DOHH2 (cell line): ENCODE data around the gene FAT3.

Source experiments
- EZH2phosphoT487 ChIP-seq: fragments of 200-600 bp; sonication (generic); IDR thresholded peaks from 2 replicates; pipeline ENCODE4 v1.6.1; 2017; ENCODE audit warnings: borderline replicate concordance, mild to moderate bottlenecking, antibody characterized with exemption, low read length, moderate library complexity, mixed read lengths
- TF ChIP-seq, protein P1 (sequence below): fragments of 200-600 bp; sonication (generic); IDR thresholded peaks from one replicate; pipeline ENCODE4 v1.5.1; 2014; ENCODE audit warnings: antibody characterized with exemption, mild to moderate bottlenecking, low read depth, low read length; ENCODE audit not compliant: poor library complexity, severe bottlenecking

DNA sequence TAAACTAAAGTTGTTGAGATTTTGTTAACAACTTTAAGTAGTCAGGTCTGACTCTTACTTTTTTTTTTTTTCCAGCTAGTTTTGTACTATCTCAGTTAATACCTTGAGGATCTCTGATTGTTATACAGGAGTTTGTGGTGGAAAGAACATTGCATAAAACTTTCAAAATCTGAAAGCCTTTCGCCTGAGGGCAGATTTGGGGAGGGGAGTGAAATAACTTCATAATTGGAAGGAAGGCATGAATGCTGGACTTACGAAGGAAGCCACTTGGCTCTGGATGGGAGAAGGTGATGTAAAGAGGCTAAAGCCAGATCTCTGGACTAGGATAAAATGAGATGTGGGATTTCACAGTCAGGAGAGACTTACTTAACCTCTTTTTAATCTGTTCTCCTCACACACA lies 18.2 kb upstream of the FAT3 start:
- TF ChIP-seq, protein P1, sequence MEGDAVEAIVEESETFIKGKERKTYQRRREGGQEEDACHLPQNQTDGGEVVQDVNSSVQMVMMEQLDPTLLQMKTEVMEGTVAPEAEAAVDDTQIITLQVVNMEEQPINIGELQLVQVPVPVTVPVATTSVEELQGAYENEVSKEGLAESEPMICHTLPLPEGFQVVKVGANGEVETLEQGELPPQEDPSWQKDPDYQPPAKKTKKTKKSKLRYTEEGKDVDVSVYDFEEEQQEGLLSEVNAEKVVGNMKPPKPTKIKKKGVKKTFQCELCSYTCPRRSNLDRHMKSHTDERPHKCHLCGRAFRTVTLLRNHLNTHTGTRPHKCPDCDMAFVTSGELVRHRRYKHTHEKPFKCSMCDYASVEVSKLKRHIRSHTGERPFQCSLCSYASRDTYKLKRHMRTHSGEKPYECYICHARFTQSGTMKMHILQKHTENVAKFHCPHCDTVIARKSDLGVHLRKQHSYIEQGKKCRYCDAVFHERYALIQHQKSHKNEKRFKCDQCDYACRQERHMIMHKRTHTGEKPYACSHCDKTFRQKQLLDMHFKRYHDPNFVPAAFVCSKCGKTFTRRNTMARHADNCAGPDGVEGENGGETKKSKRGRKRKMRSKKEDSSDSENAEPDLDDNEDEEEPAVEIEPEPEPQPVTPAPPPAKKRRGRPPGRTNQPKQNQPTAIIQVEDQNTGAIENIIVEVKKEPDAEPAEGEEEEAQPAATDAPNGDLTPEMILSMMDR = no peak
- no peak for TF ChIP-seq EZH2phosphoT487
